ENCODE measurements around the gene FXR2. TPM values are rescaled to one million over a fixed set of nuclear protein-coding genes. Genes with fewer than 3 reads are reported as not detected.
"Not testable (repeated sequence)": the region's sequence is repeated elsewhere in the genome, so short reads cannot be mapped to it uniquely, and the experiment has no call there.

Gene FXR2
- total RNA-seq, 1 donor, result 7.7 TPM

- H3K4me3 ChIP-seq (ENCODE audit: low read length), result peak overlapping the region; percentile 71
- no peaks in the 10 kb centered on the region for H3K27me3 ChIP-seq (ENCODE audit: insufficient read depth, low read length)
- peaks cover 38% of the 10 kb centered on the region for H3K4me1 ChIP-seq (ENCODE audit: insufficient read depth, low read length)
- no peaks in the 10 kb centered on the region for H3K9me3 ChIP-seq (ENCODE audit: low read depth, low read length)
Measured at GRCh38 chr17:7613769-7614424, 800 bp downstream of the FXR2 start.

DNA sequence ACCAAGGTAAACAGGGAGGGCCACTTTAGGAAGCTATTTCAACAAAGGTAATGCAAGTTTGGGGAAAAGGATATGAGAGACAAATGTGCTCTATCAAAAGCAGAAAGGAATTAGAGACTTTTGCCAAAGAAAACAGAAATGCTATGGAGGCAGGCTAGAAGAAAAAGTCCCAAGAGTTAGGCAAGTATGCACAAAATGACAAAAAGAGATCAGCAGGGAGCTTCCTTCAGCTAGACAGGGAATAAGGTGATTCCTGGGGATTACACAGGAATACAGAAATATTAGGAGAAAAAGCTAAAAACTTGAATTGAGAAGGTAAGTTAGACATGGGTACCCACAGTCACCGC is 2.4 kb downstream of the FXR2 start:
- Histone ChIP-seq H3K27me3 (ENCODE audit: insufficient read depth, low read length) (no peaks in the 10 kb centered on the region), H3K9me3 (ENCODE audit: low read depth, low read length) (no peaks in the 10 kb centered on the region), H3K4me1 (ENCODE audit: insufficient read depth, low read length) (peaks cover 38% of the 10 kb centered on the region), H3K4me3 (ENCODE audit: low read length) (no peak overlapping the region)

DNA sequence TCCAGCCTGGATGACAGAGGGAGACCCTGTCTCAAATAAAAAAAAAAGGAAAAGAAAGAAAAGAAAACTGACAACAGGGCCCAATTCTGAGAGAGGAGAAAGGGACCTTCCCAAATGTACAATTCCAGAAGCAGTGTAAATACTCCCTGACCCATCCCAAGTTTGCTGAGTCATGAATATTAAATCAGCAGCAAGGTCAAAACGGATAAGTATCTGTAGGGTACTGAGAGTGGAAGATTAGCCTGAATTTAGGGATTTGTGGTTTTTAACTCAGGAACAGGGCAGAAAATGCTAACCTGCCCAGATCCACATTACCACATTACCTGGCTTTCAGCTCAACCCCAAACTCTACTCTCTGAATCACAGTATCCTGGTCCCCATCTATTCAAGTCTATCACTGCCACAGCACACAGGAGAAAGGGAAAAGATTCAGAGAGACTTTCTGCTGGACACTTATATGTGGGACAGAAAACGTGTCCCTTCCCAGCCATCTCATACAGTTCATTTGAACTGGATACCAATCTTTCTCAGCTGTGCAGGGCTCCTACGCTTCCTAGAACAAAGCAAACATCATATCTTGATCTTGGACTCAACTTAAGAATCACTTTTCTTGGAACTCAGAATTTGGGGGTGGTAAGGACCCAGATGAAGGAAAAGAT is 2.9 kb downstream of the FXR2 start:
- H3K9me3 ChIP-seq (ENCODE audit: low read depth, low read length), result no peaks in the 10 kb centered on the region
- H3K4me3 ChIP-seq (ENCODE audit: low read length), result no peak overlapping the region
- no peaks in the 10 kb centered on the region for H3K27me3 ChIP-seq (ENCODE audit: insufficient read depth, low read length)
- peaks cover 38% of the 10 kb centered on the region for H3K4me1 ChIP-seq (ENCODE audit: insufficient read depth, low read length)

GRCh38 chr17:7610641-7611040 is 4.1 kb downstream of the FXR2 start:
- Histone ChIP-seq H3K4me3 (ENCODE audit: low read length) (no peak overlapping the region), H3K27me3 (ENCODE audit: insufficient read depth, low read length) (no peaks in the 10 kb centered on the region), H3K4me1 (ENCODE audit: insufficient read depth, low read length) (peaks cover 37% of the 10 kb centered on the region), H3K9me3 (ENCODE audit: low read depth, low read length) (no peaks in the 10 kb centered on the region)

DNA sequence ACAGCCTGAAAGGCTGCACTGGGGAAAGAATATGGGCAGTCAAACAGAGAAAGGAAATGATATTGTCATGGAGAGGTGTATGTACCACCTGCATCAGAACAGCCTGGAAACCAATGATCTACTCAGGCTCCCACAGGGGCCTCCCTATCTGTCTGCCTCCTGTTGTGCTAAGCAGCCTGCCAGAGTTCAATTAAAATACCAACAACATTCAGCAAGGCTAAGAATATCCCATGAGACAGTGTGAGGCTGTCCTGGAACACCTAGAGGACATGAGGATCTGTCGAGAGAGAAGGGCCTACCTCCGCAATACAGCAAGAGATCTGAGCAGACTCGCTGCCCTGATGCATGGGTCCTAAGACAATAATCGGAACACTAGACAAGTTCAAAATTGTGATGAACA is 8.4 kb downstream of the FXR2 start:
- H3K27me3 ChIP-seq (ENCODE audit: insufficient read depth, low read length), result no peaks in the 10 kb centered on the region
- H3K9me3 ChIP-seq (ENCODE audit: low read depth, low read length), result no peaks in the 10 kb centered on the region
- H3K4me1 ChIP-seq (ENCODE audit: insufficient read depth, low read length), result peaks cover 3% of the 10 kb centered on the region
- no peak overlapping the region for H3K4me3 ChIP-seq (ENCODE audit: low read length)

- not testable (repeated sequence) for H3K4me1 ChIP-seq (ENCODE audit: insufficient read depth, low read length); H3K27me3 ChIP-seq (ENCODE audit: insufficient read depth, low read length); H3K4me3 ChIP-seq (ENCODE audit: low read length); H3K9me3 ChIP-seq (ENCODE audit: low read depth, low read length)
Measured at GRCh38 chr17:7597561-7597960, 17.1 kb downstream of the FXR2 start.

DNA sequence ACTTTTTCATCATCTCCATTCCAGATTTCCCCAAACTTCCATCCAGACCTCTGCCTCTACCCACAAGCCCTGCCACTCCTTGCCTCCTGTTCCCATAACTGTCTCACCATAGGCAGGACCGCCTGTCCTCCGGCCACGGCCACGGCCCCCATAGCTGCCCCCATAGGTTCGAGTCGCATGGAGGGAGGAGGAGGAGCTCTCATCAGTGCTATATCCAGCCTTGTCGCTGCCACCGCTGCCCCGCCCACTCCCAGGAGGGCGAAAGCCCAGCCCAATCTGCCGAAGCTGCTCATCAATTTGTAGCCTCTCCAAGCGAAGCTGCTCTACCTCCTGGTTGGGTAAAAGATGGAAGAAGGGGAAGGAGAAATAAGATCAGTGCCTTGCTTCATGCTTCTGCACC is 21.4 kb downstream of the FXR2 start:
- Histone ChIP-seq H3K4me3 (ENCODE audit: low read length) (no peak overlapping the region), H3K4me1 (ENCODE audit: insufficient read depth, low read length) (peaks cover 14% of the 10 kb centered on the region), H3K27me3 (ENCODE audit: insufficient read depth, low read length) (no peaks in the 10 kb centered on the region), H3K9me3 (ENCODE audit: low read depth, low read length) (no peaks in the 10 kb centered on the region)

DNA sequence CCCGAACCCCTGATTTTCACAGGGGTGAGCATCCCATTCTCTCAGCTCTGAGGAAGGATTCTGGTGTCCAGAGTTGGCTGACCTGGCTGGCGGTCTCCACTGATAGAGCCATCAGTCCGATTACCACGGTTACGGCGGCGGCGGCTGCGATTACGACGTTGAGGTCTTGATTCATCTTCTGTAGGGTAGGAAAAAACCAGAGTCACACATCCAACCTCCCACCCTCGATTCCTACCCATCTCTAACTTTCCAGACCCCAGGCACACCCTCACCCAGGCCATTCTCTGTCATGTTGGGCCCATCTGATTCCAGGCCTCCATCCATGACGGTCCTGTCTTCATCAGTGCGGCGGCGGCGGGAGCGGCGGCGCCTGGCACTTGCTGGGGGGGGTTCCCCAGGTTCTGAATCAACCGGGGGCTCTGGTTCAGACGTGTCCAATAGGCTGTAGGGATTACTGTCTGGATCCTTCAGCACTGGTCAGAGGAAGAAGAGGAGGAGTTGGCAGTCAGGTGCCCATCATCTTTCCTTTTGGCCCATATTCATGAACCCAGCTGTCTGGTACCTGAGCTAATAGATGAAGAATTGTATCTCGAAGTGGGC is 22.2 kb downstream of the FXR2 start:
- Histone ChIP-seq H3K9me3 (ENCODE audit: low read depth, low read length) (no peaks in the 10 kb centered on the region), H3K4me3 (ENCODE audit: low read length) (no peak overlapping the region), H3K27me3 (ENCODE audit: insufficient read depth, low read length) (no peaks in the 10 kb centered on the region), H3K4me1 (ENCODE audit: insufficient read depth, low read length) (peaks cover 22% of the 10 kb centered on the region)

DNA sequence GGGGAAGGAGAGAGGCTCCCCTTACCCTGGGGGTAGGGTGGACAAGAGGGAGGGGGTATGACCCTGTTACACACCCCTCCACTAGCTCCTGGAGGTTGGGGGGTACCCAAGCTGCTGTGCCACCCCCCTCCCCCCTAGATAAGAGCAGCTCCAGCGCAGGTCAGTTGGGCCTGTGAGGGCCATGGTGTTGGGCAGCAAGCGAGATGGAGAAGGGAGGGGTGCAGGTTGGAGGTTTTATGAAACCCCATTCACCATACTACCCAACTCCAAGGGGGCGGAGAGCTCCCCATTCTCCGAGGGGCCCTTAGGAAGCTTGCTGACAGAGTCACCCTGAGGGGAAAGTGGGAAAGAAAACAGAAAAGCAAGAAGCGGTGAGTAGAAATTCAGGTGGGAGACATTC is 23.1 kb downstream of the FXR2 start:
- H3K27me3 ChIP-seq (ENCODE audit: insufficient read depth, low read length), result no peaks in the 10 kb centered on the region
- H3K4me3 ChIP-seq (ENCODE audit: low read length), result no peak overlapping the region
- peaks cover 30% of the 10 kb centered on the region for H3K4me1 ChIP-seq (ENCODE audit: insufficient read depth, low read length)

GRCh38 chr17:7590743-7591142 is 24.0 kb downstream of the FXR2 start:
- Histone ChIP-seq H3K4me3 (ENCODE audit: low read length) (no peak overlapping the region), H3K9me3 (ENCODE audit: low read depth, low read length) (no peaks in the 10 kb centered on the region), H3K4me1 (ENCODE audit: insufficient read depth, low read length) (peaks cover 31% of the 10 kb centered on the region), H3K27me3 (ENCODE audit: insufficient read depth, low read length) (no peaks in the 10 kb centered on the region)

More for the DNA sequence above, 23.1 kb downstream of the FXR2 start:
- no peaks in the 10 kb centered on the region for H3K9me3 ChIP-seq (ENCODE audit: low read depth, low read length)

GRCh38 chr17:7589891-7590691 is 24.6 kb downstream of the FXR2 start, which contains the start of gene SOX15:
TSS of gene SOX15 (minus strand) at chr17:7590094. CDS start at chr17:7589676, 418 bp downstream.
- Histone ChIP-seq H3K9me3 (ENCODE audit: low read depth, low read length) (no peaks in the 10 kb centered on the region), H3K4me1 (ENCODE audit: insufficient read depth, low read length) (peaks cover 38% of the 10 kb centered on the region), H3K27me3 (ENCODE audit: insufficient read depth, low read length) (no peaks in the 10 kb centered on the region), H3K4me3 (ENCODE audit: low read length) (no peak within 1 kb of the TSS)

GRCh38 chr17:7589204-7589868 is 25.4 kb downstream of the FXR2 start:
- Histone ChIP-seq H3K9me3 (ENCODE audit: low read depth, low read length) (no peaks in the 10 kb centered on the region), H3K4me1 (ENCODE audit: insufficient read depth, low read length) (peaks cover 46% of the 10 kb centered on the region), H3K4me3 (ENCODE audit: low read length) (no peak overlapping the region), H3K27me3 (ENCODE audit: insufficient read depth, low read length) (no peaks in the 10 kb centered on the region)

- H3K27me3 ChIP-seq (ENCODE audit: insufficient read depth, low read length), result no peaks in the 10 kb centered on the region
- H3K9me3 ChIP-seq (ENCODE audit: low read depth, low read length), result no peaks in the 10 kb centered on the region
- H3K4me1 ChIP-seq (ENCODE audit: insufficient read depth, low read length), result peaks cover 48% of the 10 kb centered on the region
- H3K4me3 ChIP-seq (ENCODE audit: low read length), result no peak overlapping the region
Measured at GRCh38 chr17:7588553-7589203, 26.0 kb downstream of the FXR2 start.

DNA sequence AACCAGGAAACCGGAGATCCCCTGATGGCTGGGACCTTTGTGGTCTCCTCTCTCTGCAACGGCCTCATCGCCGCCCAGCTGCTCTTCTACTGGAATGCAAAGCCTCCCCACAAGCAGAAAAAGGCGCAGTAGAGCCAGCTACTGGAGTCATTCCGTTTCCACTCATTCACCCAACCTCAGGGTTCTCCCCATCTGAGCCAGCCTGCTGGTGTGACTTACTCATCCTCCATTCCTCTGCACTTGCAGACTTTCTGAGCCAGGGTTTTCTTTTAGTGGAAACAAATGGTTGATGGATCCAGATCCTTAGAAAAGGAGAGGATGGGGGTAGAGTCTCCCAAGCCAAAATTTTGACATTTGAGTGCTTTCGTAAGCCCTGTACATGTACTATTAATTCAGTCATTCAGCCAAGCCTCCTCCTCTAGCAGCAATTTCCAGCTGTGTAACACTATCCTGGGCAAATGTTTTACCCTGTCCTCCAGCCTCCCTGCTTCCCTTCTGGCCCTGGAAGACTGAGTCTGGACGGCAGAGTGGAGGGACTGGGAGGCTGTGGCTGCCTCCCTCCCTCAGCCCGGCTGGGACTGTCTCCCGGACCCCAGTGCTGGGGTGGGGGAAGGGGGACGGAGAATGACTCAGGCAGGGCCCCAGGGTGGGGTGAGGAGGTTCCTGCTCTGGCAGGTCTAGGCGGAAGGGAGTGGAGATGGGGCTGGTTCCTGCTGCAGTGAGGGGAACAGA is 27.1 kb downstream of the FXR2 start:
- Histone ChIP-seq H3K27me3 (ENCODE audit: insufficient read depth, low read length) (no peaks in the 10 kb centered on the region), H3K4me1 (ENCODE audit: insufficient read depth, low read length) (peaks cover 57% of the 10 kb centered on the region), H3K4me3 (ENCODE audit: low read length) (no peak overlapping the region), H3K9me3 (ENCODE audit: low read depth, low read length) (no peaks in the 10 kb centered on the region)
